Fibroblast of skin of scalp (primary cell): Measurements from ENCODE around the gene CDH12.
"Not testable (repeated sequence)": the region's sequence is repeated elsewhere in the genome, so short reads cannot be mapped to it uniquely, and the experiment has no call there.

Experiments
- DNase-seq: peaks from one replicate; pipeline ENCODE4 v3.0.0-alpha.2; 2013

Gene CDH12

GRCh38 chr5:22109315-22109714 lies 743.8 kb downstream of the CDH12 start:
- DNase-seq, result no peak

DNA sequence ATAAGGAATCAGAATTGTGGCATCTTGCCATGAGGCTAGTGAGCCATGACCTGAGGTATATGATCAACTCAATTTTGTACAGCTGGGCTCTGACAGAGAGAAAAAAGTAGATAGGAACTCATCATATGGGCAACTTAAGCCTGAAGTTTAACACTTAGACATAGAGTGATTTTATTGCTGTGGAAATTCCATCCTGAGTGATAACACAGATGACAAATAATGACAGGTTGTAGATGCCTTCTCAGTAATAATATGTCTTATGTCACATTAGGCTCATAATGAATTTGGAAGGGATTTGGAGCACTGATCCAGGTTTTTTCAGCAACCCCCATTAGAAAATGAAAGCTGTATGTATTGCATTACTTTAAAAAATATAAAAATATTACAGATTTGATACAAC lies 744.6 kb downstream of the CDH12 start:
- no peak for DNase-seq

DNA sequence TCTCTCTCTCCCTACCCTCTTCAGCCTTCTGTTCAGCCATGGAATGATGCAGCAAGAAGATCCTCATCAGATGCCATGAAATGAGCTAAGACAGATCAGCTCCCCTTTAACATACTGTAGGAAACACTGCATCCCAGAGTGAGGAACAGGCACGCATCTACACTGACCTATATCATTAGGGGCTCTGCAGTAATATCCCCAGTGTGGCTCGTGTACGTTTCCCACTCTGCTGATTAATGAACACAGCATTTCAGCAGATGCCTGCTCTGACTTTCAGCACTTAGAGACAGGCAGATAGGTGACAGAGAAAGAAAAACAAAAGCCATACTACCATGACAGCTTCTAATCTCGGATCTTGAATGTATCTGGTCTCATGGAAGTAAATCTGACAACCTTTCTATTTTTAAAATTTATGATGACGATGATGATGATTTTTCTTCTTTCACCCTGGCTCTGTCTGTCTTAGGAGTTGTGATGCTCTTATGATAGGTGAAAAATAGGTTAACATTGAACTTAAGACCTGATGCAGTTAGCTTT lies 750.3 kb downstream of the CDH12 start:
- no peak for DNase-seq

DNA sequence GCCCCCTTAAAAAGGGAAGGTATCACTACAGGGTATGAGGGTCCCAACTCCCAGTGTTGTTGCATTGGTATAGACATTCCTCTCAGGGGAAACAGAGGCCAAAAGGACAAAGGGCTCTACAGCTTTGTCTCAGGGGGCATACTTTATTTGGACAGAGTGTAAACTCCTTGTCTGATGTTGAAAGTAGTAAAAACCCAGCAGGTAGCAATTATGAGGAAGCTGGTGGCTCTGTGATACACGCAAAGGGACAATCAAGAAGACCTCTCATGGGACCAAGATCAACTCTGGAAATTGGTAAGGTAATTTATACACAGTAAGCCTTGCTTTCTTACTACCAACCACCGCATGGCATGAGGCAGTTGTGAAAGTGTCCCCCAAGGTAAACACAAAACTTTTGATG lies 764.6 kb downstream of the CDH12 start:
- DNase-seq, result no peak

DNA sequence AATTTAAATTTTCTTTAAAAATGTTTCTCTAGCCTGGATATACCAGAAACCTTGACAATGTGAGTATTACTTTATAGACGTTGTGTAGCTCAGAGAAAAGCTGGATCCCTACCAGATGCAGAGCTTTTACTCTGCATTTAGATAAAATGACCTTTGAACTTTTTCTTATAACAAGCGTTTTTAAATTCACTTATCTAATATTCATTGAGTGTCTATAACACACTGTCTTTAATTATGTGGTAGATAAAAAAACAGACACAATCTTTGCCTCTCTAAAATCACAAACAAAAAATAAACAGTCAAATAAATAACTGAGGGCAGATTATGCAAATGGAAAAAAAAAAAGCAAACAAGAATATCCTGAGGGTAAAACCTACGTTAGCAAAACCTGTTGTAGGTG lies 773.6 kb downstream of the CDH12 start:
- DNase-seq, result no peak

GRCh38 chr5:22079002-22079401 lies 774.1 kb downstream of the CDH12 start:
- DNase-seq, result no peak

DNA sequence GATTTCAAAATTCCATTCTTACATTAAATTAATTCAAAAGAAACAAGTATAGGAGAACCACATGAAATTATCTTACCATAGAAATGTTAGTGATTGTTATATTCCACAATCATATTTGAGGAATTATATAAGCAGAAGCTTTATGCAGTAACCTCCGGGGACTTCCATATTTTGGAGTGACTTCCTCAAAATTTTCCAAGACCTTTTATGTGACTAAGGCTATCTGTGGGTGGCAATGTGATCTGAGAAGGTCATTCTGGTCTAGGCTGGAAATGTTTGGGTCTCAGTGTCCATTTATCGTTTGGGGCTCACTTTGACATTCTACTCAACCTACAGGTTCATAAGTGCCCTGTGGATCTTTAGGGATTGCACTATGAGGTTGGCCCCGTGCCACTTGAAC lies 776.6 kb downstream of the CDH12 start:
- DNase-seq, result no peak

GRCh38 chr5:22070186-22070728 lies 782.9 kb downstream of the CDH12 start:
- DNase-seq, result no peak

- no peak for DNase-seq
These were observed 789.4 kb downstream of the CDH12 start for GRCh38 chr5:22063717-22064116.

- no peak for DNase-seq
These were observed 794.5 kb downstream of the CDH12 start for GRCh38 chr5:22058620-22059019.

- no peak for DNase-seq
These were observed 796.1 kb downstream of the CDH12 start for GRCh38 chr5:22057012-22057411.

DNA sequence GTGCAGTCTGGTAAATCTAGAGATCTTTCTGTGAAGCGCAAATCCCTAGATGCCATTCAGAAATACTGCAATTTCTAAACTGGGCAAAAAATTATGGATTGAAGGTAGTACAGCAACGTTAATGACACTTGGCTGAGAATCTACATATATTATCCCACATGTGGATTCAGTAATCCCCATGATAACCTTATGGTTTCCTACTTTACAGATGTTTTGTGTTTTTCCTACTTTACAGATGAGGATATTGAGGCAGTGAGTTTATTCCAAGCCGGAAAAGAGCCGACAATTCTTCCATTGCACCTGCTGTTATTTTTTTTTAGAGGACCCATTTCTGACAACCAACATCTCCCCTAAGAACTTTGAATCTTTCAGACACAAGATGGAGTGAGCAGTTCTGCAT lies 796.5 kb downstream of the CDH12 start:
- DNase-seq, result no peak

DNA sequence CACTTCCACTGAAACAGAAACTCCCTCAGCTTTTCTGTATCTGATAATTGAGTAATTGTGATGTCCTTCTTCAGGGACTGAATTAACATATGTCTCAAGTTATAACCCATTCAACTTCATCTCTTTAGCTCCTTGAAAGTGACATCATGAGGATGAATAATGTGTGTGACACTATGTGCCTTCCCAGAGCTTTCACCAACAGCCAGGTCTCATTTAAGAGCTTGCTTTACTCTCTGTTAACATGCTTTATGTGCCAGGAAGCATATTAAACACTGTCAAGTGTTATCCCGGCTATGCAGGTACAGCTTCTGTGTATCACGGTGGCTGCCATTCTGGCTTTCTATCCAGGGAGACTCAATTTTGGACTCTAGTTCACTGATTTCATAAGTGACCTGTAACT lies 799.9 kb downstream of the CDH12 start:
- no peak for DNase-seq

- no peak for DNase-seq
These were observed 801.3 kb downstream of the CDH12 start for GRCh38 chr5:22051881-22052280.

DNA sequence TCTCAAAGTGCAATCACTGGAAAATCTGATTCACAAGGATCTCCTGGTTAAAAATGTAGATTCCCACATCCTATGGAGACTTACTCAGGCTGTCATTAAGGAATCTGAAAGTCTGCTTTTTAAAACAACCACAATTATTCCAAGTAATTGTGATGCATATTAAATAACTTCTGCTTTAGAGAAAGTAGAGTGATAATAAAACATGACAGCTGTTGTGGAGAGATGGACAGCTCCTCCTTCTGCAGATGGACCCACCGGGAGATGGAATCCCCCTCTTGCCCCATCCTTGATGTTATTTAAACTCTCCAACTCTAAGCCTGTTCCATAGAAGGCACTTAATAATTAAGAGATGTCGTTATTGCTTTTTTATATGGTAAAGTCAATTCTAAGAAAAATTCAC lies 802.2 kb downstream of the CDH12 start:
- no peak for DNase-seq

GRCh38 chr5:22044229-22044628 lies 808.9 kb downstream of the CDH12 start:
- no peak for DNase-seq

DNA sequence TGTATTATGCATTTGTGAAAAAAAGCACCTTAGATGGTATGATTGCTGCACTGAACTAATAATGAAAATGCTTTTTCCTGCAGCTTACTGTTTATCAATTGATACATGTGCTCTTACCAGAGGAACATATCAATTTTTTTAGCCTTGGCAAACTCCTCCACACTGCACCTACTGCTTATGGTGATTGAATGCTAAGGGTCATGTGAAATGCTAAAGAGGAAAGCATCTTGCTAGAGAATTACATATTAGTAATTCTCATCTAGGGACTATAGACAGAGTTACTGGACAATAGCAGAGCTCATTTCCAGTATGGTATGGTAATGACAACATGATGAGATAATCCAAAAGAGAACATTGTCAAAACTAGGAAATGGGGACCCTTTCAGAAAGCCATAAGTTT lies 817.1 kb downstream of the CDH12 start:
- DNase-seq, result no peak

DNA sequence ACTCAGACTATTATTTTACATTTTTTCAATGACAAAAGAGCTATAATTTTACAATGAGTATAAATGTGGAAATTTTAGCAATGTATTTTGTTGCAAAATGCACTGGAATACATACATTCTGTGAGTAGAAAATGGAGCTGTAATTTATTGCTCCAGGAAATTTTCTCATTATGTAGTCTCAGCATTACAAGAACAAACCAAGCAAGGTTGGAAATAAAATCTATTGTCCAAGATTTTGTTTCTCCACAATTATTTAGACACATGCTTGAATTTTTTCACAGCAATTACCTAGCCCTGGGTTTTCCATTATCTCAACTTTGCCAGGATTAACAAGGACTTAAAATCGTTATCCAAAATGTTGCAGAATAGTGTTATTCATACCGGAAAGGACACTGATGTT lies 820.1 kb downstream of the CDH12 start:
- no peak for DNase-seq

GRCh38 chr5:22023784-22024183 lies 829.4 kb downstream of the CDH12 start:
- no peak for DNase-seq

DNA sequence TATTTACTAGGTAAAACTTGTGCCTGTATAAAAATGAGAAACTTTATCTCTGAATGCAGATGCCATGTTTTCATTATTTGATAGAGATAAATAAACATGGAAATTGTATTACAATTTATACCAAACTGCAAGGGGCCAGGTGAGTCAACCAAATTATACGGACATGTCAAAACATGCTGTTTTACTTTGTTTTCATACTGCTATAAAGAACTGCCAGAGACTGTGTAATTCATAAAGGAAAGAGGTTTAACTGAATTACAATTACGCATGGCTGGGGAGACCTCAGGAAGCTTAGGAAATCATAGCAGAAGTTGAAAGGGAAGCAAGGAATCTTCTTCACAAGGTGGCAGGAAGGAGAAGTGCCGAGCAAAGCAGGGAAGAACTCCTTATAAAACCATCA lies 840.3 kb downstream of the CDH12 start:
- DNase-seq, result not testable (repeated sequence)

DNA sequence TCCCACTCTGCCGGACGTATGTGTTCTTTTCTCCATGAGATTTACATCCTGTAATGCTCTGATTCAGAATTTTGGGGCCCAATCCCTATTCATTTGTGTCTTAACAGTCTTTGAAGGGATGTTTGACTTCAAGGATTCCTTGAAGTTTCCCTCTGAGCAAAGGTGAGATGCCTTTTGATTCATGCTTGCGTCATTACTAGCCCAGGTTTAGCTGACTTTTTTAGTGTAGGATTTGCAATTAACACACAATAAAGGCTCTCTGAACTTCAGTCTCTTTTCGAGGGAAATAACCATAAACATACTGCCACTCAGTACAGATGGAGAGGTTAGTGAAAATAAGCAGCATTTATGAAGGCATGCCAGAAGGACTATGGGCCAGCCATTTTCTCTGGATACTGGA lies 842.3 kb downstream of the CDH12 start:
- not testable (repeated sequence) for DNase-seq

DNA sequence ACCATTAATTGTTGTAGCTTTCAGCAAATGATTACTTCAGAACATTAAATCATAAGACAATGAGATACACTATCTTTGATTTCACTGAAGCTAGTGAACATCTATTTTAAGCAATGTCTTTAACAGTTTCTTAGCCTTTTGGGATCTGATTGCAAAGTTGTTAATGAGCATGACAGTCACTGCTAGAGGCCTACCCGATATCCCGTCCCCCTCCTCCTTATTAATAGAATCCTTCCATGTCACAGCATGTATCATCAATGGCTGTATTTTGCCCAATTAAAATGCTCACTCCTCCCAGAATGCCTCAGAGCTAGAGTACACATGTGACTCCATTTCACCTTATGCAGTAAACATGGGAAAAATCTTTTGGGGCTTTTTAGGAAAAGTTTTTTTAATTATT lies 852.0 kb downstream of the CDH12 start:
- DNase-seq, result not testable (repeated sequence)

DNA sequence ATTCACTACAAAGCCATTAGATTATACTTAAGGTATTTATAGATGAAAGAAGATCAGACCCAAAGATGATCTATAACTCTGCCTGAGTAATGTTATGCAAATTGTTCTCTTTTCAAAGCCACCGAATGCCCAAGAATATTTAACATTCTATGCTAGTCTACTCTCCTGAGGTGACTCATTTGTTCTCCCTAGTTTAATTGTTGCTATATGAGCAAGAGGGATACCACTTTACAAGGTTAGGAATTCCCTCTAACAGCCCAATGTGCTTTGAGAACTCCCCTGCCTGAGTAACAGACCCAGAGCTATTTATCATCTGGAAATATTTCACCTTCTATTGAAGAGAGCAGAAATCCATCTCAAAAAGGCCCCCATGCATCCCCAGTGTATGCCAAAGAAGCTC lies 867.3 kb downstream of the CDH12 start:
- not testable (repeated sequence) for DNase-seq

DNA sequence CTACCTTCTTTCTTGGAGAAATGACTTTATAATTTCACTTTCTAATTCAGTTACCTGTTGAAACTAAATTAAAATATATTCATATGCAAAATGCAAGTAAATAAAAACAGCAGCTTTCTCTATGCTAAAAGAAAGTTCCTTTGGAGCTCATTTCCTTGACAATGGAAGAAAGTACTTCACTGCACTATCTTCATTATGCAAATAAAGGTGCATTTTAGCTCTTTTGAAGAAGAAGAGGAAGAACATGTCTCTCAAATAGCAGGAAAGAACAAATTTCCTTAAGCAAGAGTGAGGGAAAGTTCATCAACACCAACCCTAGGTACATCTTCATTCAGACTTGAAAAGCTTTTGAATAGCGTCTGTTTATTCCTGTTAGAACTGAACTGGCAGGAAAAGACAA lies 901.6 kb downstream of the CDH12 start:
- DNase-seq, result not testable (repeated sequence)

DNA sequence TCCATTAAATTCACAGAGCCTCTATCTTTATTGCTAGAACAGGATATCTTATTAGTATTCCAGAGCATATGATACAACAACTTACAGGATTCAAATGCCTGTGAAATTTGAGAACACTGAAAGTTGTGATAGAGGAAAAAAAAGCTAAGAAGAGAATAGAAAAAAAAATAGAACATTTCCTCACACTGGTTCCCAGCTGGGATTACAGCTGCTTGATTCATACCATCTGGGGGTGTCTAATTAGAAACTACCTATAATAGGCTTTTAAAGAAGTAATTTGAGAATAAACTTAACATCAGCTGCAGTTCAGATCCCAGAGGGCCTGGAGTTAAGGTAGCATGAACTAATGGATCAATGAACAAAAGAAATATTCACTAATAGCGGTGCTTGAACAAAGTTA lies 922.0 kb downstream of the CDH12 start:
- no peak for DNase-seq
